IPS-15b (cell line): ENCODE measurements around the gene PLA2G6.

ENCODE experiments used
- H3K27me3 ChIP-seq: one replicate; pipeline ENCODE4 v1.6.1; 2013; ENCODE audit warnings: low read length; ENCODE audit not compliant: control insufficient read depth, insufficient read depth
- H3K36me3 ChIP-seq: one replicate; pipeline ENCODE4 v1.6.1; 2013; ENCODE audit warnings: low read length; ENCODE audit not compliant: control insufficient read depth, insufficient read depth
- H3K4me1 ChIP-seq: one replicate; pipeline ENCODE4 v1.6.1; 2013; ENCODE audit warnings: mild to moderate bottlenecking, low read length; ENCODE audit not compliant: control insufficient read depth, insufficient read depth
- H3K4me3 ChIP-seq: one replicate; pipeline ENCODE4 v1.5.1; 2013; ENCODE audit warnings: low read depth, low read length
- H3K9ac ChIP-seq: one replicate; pipeline ENCODE4 v1.6.1; 2013; ENCODE audit warnings: low read depth, mild to moderate bottlenecking, low read length
- H3K9me3 ChIP-seq: one replicate; pipeline ENCODE4 v1.6.1; 2013; ENCODE audit warnings: mild to moderate bottlenecking, low read length; ENCODE audit not compliant: control insufficient read depth, insufficient read depth

Gene PLA2G6

DNA sequence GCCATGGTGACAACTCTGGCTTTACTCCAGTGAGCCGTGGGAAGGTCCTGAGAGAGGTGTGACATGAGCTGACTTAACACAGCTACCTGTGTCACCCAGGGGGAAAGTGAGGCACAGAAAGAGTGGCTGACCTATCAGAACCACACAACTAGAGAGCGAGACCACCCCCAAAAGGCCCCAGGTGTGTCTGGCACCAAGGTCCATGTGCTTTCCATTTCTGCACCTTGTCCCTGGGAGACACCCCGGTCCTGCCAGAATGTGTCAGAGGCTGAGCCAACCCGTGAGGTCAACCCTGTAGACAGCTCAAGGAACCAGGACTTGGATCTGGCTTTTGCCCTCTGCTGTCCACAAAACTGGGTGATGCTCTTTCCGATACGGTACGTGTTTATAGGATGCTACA is 29.9 kb upstream of the PLA2G6 start:
- Histone ChIP-seq H3K4me1 (peaks cover 4% of the 10 kb centered on the region), H3K9ac (no peak overlapping the region)

DNA sequence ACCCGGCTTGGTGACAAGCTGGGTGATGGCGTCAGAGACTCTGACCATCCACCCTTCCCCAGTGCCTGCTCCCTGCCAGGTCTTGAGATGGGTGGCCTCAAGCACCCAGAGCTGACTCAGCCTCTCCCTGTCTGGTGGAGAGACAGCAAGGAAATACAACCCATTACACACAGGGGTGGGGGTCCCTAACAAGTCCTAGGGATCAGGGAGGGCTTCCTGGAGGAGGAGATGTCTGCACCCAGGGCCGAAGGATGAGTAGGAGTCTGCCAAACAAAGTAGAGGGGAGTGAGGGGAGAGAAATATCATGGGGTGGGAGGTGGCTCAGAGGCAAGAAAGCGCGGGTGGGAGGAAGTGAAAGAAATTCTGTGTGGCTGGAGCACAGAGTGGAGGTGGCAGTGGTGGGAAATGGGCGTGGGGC is 26.9 kb upstream of the PLA2G6 start:
- H3K4me3 ChIP-seq: no peak overlapping the region
- H3K9ac ChIP-seq: no peak overlapping the region
- no peaks in the 10 kb centered on the region for H3K9me3 ChIP-seq
- peaks cover 2% of the 10 kb centered on the region for H3K4me1 ChIP-seq
- no peaks in the 10 kb centered on the region for H3K36me3 ChIP-seq
- peaks cover 11% of the 10 kb centered on the region for H3K27me3 ChIP-seq

More for the DNA sequence above, 29.9 kb upstream of the PLA2G6 start:
- no peaks in the 10 kb centered on the region for H3K36me3 ChIP-seq
- H3K27me3 ChIP-seq: peaks cover 15% of the 10 kb centered on the region
- H3K4me3 ChIP-seq: no peak overlapping the region
- no peaks in the 10 kb centered on the region for H3K9me3 ChIP-seq

DNA sequence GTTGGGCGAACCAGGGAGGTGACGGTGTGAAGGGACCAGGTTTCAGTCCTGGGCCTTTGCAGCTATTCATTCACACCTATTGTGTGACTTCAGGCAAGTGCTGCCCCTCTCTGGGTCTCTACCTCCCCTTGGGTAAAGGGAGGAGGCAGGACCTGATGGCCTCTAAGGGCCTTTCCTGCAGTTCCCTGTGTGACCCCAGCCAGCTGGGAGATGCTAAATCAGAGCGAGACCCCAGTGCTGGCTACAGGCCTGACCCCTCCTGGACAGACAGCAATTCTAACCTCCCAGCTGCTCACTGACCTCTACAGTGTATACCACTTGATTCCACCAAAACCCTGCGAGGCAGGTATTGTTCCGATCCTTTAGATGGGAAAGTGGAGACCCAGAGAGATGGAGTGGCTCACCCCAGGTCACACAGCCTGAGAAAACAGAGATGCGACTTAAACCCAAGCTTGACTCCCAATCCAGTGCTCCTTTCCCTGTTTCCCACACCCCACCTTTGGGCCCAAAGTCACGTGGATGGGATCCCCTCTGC is 26.3 kb upstream of the PLA2G6 start:
- Histone ChIP-seq H3K4me3 (no peak overlapping the region), H3K36me3 (no peaks in the 10 kb centered on the region), H3K27me3 (peaks cover 11% of the 10 kb centered on the region), H3K4me1 (peaks cover 3% of the 10 kb centered on the region), H3K9ac (no peak overlapping the region), H3K9me3 (no peaks in the 10 kb centered on the region)

DNA sequence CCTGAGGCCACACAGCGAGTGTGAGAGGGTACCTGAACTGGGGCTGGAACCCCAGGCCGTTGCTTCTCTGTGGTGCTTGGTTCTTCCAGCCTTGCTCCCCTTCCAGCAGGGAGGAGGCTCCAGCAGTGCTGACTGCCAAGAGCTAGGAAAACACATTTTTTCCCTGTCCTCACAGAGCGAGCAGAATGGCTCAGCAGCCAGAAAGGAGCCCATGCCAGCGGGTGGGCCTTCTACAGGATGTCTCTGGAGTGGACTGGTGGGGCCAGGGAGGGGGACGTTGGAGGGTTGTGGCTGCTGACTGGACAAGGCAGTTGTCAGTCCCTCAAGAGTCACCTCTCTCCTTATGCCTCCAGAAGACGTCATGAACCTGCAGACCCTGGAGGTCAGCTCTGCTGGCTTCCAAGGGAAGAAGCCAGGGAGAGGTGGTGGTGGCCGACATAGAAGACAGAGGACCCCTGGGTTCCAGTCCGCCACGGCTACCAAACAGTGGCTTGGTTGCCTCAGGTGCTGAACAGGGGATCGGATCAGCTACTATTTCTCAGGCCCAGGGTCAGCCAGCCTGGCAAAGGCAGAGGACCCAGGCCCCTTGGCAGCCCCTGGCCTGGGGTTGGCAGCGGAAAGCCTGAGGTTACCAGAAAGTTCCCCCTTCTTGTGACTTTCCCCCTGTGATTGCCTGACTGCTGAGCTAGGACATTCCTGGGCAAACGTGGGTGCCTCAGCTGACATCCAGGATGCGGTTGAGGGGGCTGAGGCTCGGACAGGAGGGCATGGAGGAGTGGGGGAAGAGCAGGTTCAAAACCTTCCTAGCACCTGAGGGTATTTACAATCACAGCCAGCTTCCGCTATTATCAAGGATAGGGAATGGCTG is 23.9 kb upstream of the PLA2G6 start:
- no peak overlapping the region for H3K4me3 ChIP-seq
- no peak overlapping the region for H3K9ac ChIP-seq
- H3K9me3 ChIP-seq: no peaks in the 10 kb centered on the region
- peaks cover 21% of the 10 kb centered on the region for H3K27me3 ChIP-seq
- peaks cover 4% of the 10 kb centered on the region for H3K4me1 ChIP-seq
- no peaks in the 10 kb centered on the region for H3K36me3 ChIP-seq

DNA sequence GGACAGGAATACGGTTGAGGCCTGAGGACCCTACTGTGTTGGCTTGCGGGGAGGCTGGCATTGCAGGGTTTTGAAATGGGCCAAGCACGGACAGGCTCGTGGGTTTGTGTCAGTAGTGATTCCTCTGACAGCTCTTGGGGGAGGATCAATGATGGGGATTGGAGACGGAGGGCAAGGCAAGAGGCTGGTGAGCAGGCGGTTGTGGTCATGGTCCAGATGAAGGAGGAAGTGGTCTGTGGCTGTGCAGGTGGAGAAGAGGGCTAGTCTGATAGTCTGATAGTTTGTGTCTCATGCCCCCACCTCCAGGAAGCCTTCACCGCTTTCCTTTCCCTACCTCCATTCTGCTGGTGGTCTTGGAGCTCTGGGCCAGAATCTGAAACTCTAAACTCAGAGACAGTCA is 23.2 kb upstream of the PLA2G6 start:
- Histone ChIP-seq H3K4me1 (peaks cover 4% of the 10 kb centered on the region), H3K9me3 (no peaks in the 10 kb centered on the region), H3K36me3 (no peaks in the 10 kb centered on the region), H3K27me3 (peaks cover 24% of the 10 kb centered on the region), H3K9ac (no peak overlapping the region), H3K4me3 (no peak overlapping the region)

DNA sequence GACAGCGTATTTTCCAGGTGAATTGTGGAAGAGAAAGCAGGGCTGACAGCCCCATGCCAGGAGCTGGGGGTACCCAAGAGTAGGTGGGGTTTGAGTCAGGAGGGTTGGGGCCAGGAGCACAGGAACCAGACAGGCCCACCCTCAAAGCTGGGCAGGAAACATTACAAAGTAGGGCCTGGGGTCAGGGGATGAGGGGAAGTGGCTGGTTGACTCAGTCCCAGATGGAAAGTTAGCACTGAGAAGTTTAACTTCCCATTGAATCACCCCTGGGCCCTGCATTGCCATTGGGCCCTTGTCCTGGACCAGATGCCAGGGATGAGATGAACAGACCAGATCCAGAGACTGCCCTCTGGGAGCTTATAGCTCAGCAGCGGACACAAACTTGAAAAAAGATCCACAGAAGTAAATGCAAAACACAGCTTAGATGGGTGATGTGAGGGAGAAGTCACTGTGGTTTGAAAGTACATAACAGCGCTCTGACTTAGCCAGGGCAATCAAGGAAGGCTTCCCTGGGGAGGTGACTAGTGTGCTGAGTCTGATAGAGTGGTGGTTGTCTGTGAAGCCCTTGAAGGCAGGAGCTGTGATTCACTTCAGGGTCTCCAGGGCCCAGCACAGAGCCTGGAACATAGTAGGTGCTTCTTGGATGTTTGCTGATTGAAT is 22.4 kb upstream of the PLA2G6 start:
- Histone ChIP-seq H3K4me1 (peaks cover 4% of the 10 kb centered on the region), H3K9ac (no peak overlapping the region), H3K27me3 (peaks cover 24% of the 10 kb centered on the region), H3K4me3 (peak overlapping the region; percentile 81), H3K36me3 (no peaks in the 10 kb centered on the region), H3K9me3 (no peaks in the 10 kb centered on the region)

DNA sequence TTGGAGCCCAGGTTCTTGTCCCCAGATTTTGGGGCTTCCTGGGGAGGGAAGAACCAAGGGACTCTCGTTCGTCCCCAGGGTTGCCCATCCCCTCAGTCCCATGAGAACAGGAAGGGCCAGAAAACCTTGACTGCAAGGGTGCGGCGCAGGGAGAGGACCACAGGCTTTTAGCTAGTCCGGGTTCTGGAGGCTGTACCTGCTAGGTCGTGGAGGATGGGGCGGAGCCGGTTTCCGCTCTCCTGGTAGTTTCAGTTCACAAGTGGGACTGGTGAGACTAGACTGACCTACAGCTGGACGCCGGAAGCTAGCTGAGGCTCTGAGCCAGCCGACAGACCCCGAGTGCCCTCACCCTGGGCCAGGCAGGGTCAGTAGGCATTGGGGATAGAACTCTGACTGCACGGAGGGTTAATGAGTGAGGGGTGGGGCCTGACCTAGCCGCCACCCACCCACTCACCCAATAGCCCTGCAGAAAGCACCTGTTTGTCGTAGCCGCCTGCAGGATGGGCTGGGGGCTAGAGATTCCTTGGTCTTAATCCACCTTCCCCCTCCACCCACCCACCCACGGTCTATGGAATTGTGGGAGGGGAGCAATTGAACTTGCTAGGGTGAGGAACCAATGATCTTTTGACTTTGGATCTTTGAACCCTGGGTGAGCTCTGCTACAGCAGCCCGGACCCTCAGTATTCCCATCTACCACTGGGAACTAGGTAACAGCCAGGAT is 21.6 kb upstream of the PLA2G6 start:
- peaks cover 4% of the 10 kb centered on the region for H3K4me1 ChIP-seq
- peak overlapping the region; percentile 3 for H3K9ac ChIP-seq
- H3K27me3 ChIP-seq: peaks cover 28% of the 10 kb centered on the region
- no peaks in the 10 kb centered on the region for H3K9me3 ChIP-seq
- H3K36me3 ChIP-seq: no peaks in the 10 kb centered on the region
- H3K4me3 ChIP-seq: peak overlapping the region; percentile 81

DNA sequence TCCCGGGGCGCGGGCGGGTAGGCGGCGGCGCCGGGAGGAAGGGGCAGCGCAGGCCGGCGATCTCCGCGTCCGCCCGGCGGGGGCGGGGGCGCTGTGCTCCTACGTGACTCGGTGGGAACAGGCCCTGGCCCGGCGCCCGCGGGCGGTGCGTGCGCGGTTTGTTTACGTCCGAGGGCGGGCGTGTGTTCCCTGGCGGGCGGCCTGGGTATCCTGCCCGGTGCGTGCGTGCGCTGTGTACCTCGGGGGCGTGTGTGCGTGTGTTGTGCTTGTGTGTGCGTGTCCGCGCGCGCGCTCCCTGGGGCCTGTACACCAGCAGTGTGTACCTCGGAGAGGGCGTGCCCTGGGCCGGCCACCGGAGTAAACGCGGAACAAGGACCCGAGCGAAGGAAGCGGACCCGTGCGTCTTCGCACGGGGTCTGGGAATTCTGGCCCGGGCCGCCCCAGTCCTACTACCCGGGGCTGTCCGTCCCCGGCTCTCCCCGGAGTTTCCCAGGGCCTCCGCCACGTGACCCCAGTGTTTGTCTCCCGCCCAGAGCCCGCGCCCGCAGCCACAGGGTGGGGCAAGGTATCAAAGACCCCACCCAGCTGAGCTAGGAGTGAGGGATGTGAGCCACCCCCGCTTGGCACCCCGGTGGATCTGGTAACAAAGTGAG is 20.9 kb upstream of the PLA2G6 start:
- Histone ChIP-seq H3K36me3 (no peaks in the 10 kb centered on the region), H3K9ac (peak overlapping the region; percentile 3), H3K27me3 (peaks cover 28% of the 10 kb centered on the region), H3K9me3 (no peaks in the 10 kb centered on the region), H3K4me3 (peak overlapping the region; percentile 81), H3K4me1 (peaks cover 4% of the 10 kb centered on the region)

DNA sequence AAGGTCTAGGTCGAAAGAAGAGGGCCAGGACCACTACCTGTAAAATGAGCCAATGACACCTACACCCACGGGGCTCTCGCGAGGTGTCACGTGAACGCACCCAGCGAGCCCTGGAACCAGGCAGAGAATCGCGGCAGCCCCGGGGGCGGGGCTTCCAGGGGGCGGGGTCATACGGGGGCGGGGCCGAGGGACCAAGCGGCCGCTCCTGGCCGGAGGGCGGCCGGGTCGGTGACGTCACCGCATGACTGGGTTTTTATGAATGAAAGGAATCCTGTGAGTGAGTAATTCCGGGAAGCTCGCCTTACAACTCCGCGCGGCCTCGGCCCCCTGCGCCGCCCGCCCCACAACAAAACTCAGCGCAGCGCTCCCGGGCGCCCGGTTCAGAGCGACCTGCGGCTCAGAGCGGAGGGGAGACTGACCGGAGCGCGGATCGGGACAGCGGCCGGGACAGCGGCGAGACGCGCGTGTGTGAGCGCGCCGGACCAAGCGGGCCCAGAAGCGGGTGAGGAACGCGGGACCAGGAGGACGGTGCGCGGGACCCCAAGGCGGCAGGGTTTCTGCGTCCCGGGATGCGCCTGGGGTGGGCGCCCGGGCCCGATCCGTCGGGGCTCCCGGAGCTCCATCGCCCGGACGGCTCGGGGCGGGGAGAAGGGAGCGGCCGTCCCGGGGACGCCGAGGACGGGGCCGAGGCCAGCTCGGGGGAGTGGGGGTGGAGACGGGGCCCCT is 20.2 kb upstream of the PLA2G6 start, which contains the start of gene MAFF:
TSS of gene MAFF (plus strand) at position 284 of the 726 bp plus-strand sequence. CDS start 11,860 bp downstream, outside the sequence.
- Histone ChIP-seq H3K4me3 (peak within 1 kb of the TSS; percentile 88), H3K9ac (peak within 1 kb of the TSS; percentile 60), H3K27me3 (peaks cover 28% of the 10 kb centered on the region), H3K36me3 (no peaks in the 10 kb centered on the region), H3K9me3 (no peaks in the 10 kb centered on the region), H3K4me1 (peaks cover 4% of the 10 kb centered on the region)

DNA sequence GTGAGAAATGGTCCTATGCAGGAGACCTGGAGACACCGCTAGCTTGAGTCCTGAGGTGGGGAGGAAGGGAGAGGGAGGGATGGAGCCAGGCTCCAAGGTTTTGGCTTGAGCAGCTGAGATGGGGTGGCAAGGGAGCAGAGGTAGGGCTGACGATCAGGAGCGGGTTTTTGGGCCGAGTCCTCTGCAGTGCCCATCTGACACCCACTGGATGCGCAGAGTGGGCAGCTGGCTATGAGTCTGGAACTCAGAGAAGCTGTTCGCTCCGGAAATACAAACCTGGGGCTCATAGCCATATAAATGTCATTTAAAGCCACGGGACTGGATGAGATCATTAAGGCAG is 19.7 kb upstream of the PLA2G6 start:
- H3K4me1 ChIP-seq: peaks cover 4% of the 10 kb centered on the region
- peak overlapping the region; percentile 88 for H3K4me3 ChIP-seq
- H3K9me3 ChIP-seq: no peaks in the 10 kb centered on the region
- peaks cover 28% of the 10 kb centered on the region for H3K27me3 ChIP-seq
- H3K36me3 ChIP-seq: no peaks in the 10 kb centered on the region
- peak overlapping the region; percentile 60 for H3K9ac ChIP-seq
